ENCODE data around the gene CNOT2.

CNOT2 gene

GRCh38 chr12:70251661-70252060, 8.4 kb downstream of the CNOT2 start:
- no peak for DNase-seq (ENCODE audit: extremely low read depth, low read depth)
- no peak for TF ChIP-seq CTCF (IDR thresholded peaks at IDR 0.05; ENCODE audit: low read depth, low read length)

GRCh38 chr12:70252832-70253231, 9.6 kb downstream of the CNOT2 start:
- no peak for DNase-seq (ENCODE audit: extremely low read depth, low read depth)

GRCh38 chr12:70254225-70254624, 11.0 kb downstream of the CNOT2 start:
- no peak for DNase-seq (ENCODE audit: extremely low read depth, low read depth)
- no peak for TF ChIP-seq CTCF (IDR thresholded peaks at IDR 0.05; ENCODE audit: low read depth, low read length)

More at GRCh38 chr12:70252832-70253231, 9.6 kb downstream of the CNOT2 start:
- no peak for TF ChIP-seq CTCF (IDR thresholded peaks at IDR 0.05; ENCODE audit: low read depth, low read length)

- TF ChIP-seq CTCF (IDR thresholded peaks at IDR 0.05; ENCODE audit: low read depth, low read length): no peak
- DNase-seq (ENCODE audit: extremely low read depth, low read depth): no peak
Measured at GRCh38 chr12:70254846-70255245, 11.6 kb downstream of the CNOT2 start.

GRCh38 chr12:70255311-70255710, 12.1 kb downstream of the CNOT2 start:
- no peak for TF ChIP-seq CTCF (IDR thresholded peaks at IDR 0.05; ENCODE audit: low read depth, low read length)
- DNase-seq (ENCODE audit: extremely low read depth, low read depth): no peak

GRCh38 chr12:70258605-70259403, 15.6 kb downstream of the CNOT2 start:
- no peak for DNase-seq (ENCODE audit: extremely low read depth, low read depth)
- no peak for TF ChIP-seq CTCF (IDR thresholded peaks at IDR 0.05; ENCODE audit: low read depth, low read length)

GRCh38 chr12:70260646-70261045, 17.4 kb downstream of the CNOT2 start:
- TF ChIP-seq CTCF (IDR thresholded peaks at IDR 0.05; ENCODE audit: low read depth, low read length): no peak
- no peak for DNase-seq (ENCODE audit: extremely low read depth, low read depth)
